H1 (cell line): ENCODE data around the gene CEACAM1. TPM values are rescaled to one million over a fixed set of nuclear protein-coding genes. Genes with fewer than 3 reads are reported as not detected.

ENCODE experiments used
- CTCF ChIA-PET: fragments of 300-600 bp; sonication (Branson Sonifier 250); formaldehyde crosslinking; loops from one replicate; lab custom pipeline; 2021; ENCODE audit not compliant: partially characterized antibody; lab: Charles Lee
- POLR2A ChIA-PET: fragments of 300-600 bp; sonication (Branson Sonifier 250); formaldehyde crosslinking; loops from one replicate; lab custom pipeline; 2021; ENCODE audit warnings: inconsistent platforms; ENCODE audit not compliant: partially characterized antibody; lab: Charles Lee
- DNase-seq, 2 experiments: peaks; one replicate each; pipeline versions ENCODE4 v3.0.0 to v3.0.0-alpha.2; 2010 to 2022; ENCODE audit warnings: low spot score in 2 of 2, low read depth in 1 of 2, mixed read lengths in 1 of 2
- FAIRE-seq: peaks from 2 replicates; lab custom pipeline; 2011; peaks lifted over from hg19 to GRCh38; lab: Jason Lieb, UNC
- H2AFZ ChIP-seq: 2 replicates; pipeline ENCODE4 v1.8.1; 2012; ENCODE audit warnings: low read length, inconsistent platforms
- H2AK5ac ChIP-seq: 2 replicates; pipeline ENCODE4 v1.6.1; 2013; ENCODE audit warnings: low read depth, low read length
- H2BK120ac ChIP-seq: replicated peaks from 2 replicates; pipeline ENCODE3; 2013; ENCODE audit warnings: low read depth, low read length, inconsistent platforms
- H2BK12ac ChIP-seq: 2 replicates; pipeline ENCODE4 v1.6.1; 2013; ENCODE audit warnings: low read depth, low read length
- H2BK15ac ChIP-seq: 2 replicates; pipeline ENCODE4 v1.6.1; 2013; ENCODE audit warnings: low read length
- H2BK20ac ChIP-seq: 2 replicates; pipeline ENCODE4 v1.6.1; 2013; ENCODE audit warnings: low read length
- H2BK5ac ChIP-seq: 2 replicates; pipeline ENCODE4 v1.6.1; 2013; ENCODE audit warnings: low read depth, low read length
- H3K14ac ChIP-seq: 2 replicates; pipeline ENCODE4 v1.6.1; 2013; ENCODE audit warnings: inconsistent platforms; ENCODE audit not compliant: insufficient read length
- H3K18ac ChIP-seq: 2 replicates; pipeline ENCODE4 v1.6.1; 2013; ENCODE audit warnings: low read length; ENCODE audit errors: extremely low read depth
- H3K23ac ChIP-seq: 2 replicates; pipeline ENCODE4 v1.6.1; 2013; ENCODE audit warnings: inconsistent platforms; ENCODE audit not compliant: insufficient read length
- H3K23me2 ChIP-seq: 2 replicates; pipeline ENCODE4 v1.6.1; 2013; ENCODE audit warnings: low read depth, low read length
- H3K27ac ChIP-seq: 2 replicates; pipeline ENCODE4 v1.6.1; 2011; ENCODE audit warnings: low read depth, low read length, inconsistent platforms
- H3K27me3 ChIP-seq, 4 experiments: replicated peaks in 1 of 4; 1 replicate in 1 of 4; 2 replicates in 3 of 4; pipeline versions ENCODE4 v1.6.1 to v1.8.1; 2011 to 2013; ENCODE audit warnings: low read length in 3 of 4, mild to moderate bottlenecking in 3 of 4, inconsistent platforms in 2 of 4, mixed read lengths in 2 of 4, moderate library complexity in 1 of 4; ENCODE audit not compliant: control insufficient read depth in 3 of 4, insufficient read depth in 3 of 4; ENCODE audit errors: extremely low read depth in 1 of 4
- H3K36me3 ChIP-seq, 4 experiments: 2 replicates each; pipeline versions ENCODE4 v1.6.1 to v1.8.1; 2011 to 2013; ENCODE audit warnings: mild to moderate bottlenecking in 4 of 4, low read length in 3 of 4, moderate library complexity in 2 of 4, control low read depth in 1 of 4, inconsistent platforms in 1 of 4; ENCODE audit not compliant: insufficient read depth in 4 of 4, control insufficient read depth in 2 of 4
- H3K4ac ChIP-seq: replicated peaks from 2 replicates; pipeline ENCODE3; 2013; ENCODE audit warnings: low read length, low read depth, mixed read lengths, inconsistent platforms; ENCODE audit not compliant: insufficient read length
- H3K4me1 ChIP-seq, 4 experiments: replicated peaks in 1 of 4; 1 replicate in 1 of 4; 2 replicates in 3 of 4; pipeline versions ENCODE4 v1.6.1 to v1.8.1; 2011 to 2013; ENCODE audit warnings: low read length in 3 of 4, inconsistent platforms in 2 of 4, mixed read lengths in 1 of 4; ENCODE audit not compliant: insufficient read depth in 4 of 4, control insufficient read depth in 3 of 4
- H3K4me2 ChIP-seq, 2 experiments: 2 replicates each; pipeline versions ENCODE4 v1.6.1 to v1.8.1; 2011 to 2013; ENCODE audit warnings: low read depth in 2 of 2, low read length in 2 of 2, control low read depth in 1 of 2, inconsistent platforms in 1 of 2, mild to moderate bottlenecking in 1 of 2; ENCODE audit not compliant: insufficient read depth in 1 of 2
- H3K4me3 ChIP-seq, 4 experiments: fragments of 200-600, 300-600 bp in 1 of 4; sonication (generic), shearing (Covaris generic), sonication (Bioruptor Twin) in 1 of 4; 2 replicates each; pipeline versions ENCODE4 v1.5.1 to v1.8.1; 2011 to 2016; ENCODE audit warnings: low read length in 4 of 4, low read depth in 3 of 4, control low read depth in 2 of 4, inconsistent platforms in 2 of 4, mild to moderate bottlenecking in 2 of 4, mixed read lengths in 1 of 4, moderate library complexity in 1 of 4; ENCODE audit not compliant: insufficient read depth in 2 of 4; ENCODE audit errors: extremely low read depth in 1 of 4
- H3K56ac ChIP-seq: replicated peaks from 2 replicates; pipeline ENCODE3; 2013; ENCODE audit warnings: low read depth, mild to moderate bottlenecking, mixed read lengths, low read length, inconsistent platforms; ENCODE audit not compliant: insufficient read length
- H3K79me1 ChIP-seq: 2 replicates; pipeline ENCODE4 v1.6.1; 2013; ENCODE audit warnings: low read depth, low read length, control low read depth
- H3K79me2 ChIP-seq, 2 experiments: 2 replicates each; pipeline versions ENCODE4 v1.6.1 to v1.8.1; 2012 to 2013; ENCODE audit warnings: low read length in 2 of 2, mild to moderate bottlenecking in 2 of 2, inconsistent platforms in 1 of 2; ENCODE audit not compliant: insufficient read depth in 2 of 2, control insufficient read depth in 1 of 2
- H3K9ac ChIP-seq, 4 experiments: replicated peaks in 1 of 4; 1 replicate in 1 of 4; 2 replicates in 3 of 4; pipeline versions ENCODE4 v1.6.1 to v1.8.1; 2011 to 2013; ENCODE audit warnings: low read depth in 3 of 4, low read length in 3 of 4, control low read depth in 2 of 4, mild to moderate bottlenecking in 2 of 4, moderate library complexity in 2 of 4, inconsistent platforms in 1 of 4; ENCODE audit errors: extremely low read depth in 1 of 4
- H3K9me3 ChIP-seq, 2 experiments: 2 replicates each; pipeline versions ENCODE4 v1.6.1 to v1.8.1; 2012 to 2013; ENCODE audit warnings: mild to moderate bottlenecking in 2 of 2, moderate library complexity in 2 of 2, control low read depth in 1 of 2, inconsistent platforms in 1 of 2, low read depth in 1 of 2, low read length in 1 of 2, mixed read lengths in 1 of 2; ENCODE audit not compliant: insufficient read depth in 2 of 2
- H4K20me1 ChIP-seq, 2 experiments: replicated peaks in 1 of 2; 2 replicates each; pipeline versions ENCODE3 to v1.8.1; 2011 to 2013; ENCODE audit warnings: inconsistent platforms in 2 of 2, low read length in 2 of 2, mild to moderate bottlenecking in 1 of 2; ENCODE audit not compliant: insufficient read depth in 2 of 2, control insufficient read depth in 1 of 2
- H4K5ac ChIP-seq: 2 replicates; pipeline ENCODE4 v1.6.1; 2013; ENCODE audit warnings: low read length, low read depth, mixed read lengths, inconsistent platforms; ENCODE audit not compliant: insufficient read length
- H4K8ac ChIP-seq: 2 replicates; pipeline ENCODE4 v1.8.0; 2013; ENCODE audit warnings: mild to moderate bottlenecking, moderate library complexity, low read length, inconsistent platforms; ENCODE audit not compliant: insufficient read depth; ENCODE audit errors: extremely low read depth
- H4K91ac ChIP-seq: replicated peaks from 2 replicates; pipeline ENCODE3; 2013; ENCODE audit warnings: low read length, mixed read lengths, inconsistent platforms; ENCODE audit not compliant: insufficient read length
- BRCA1 ChIP-seq: IDR thresholded peaks from 2 replicates; pipeline ENCODE4 v1.6.1; 2012; ENCODE audit warnings: low read depth, low read length, improper control_type of control experiment
- EP300 ChIP-seq, 2 experiments: IDR thresholded peaks; 1 replicate in 1 of 2; 2 replicates in 1 of 2; pipeline ENCODE4 v1.6.1; 2011 to 2012; ENCODE audit warnings: low read depth in 2 of 2, low read length in 2 of 2, mild to moderate bottlenecking in 2 of 2, borderline replicate concordance in 1 of 2, inconsistent platforms in 1 of 2, moderate library complexity in 1 of 2
- EZH2 ChIP-seq: fragments of 200-600 bp; sonication (generic); IDR thresholded peaks from 2 replicates; pipeline ENCODE4 v1.7.1; 2012; ENCODE audit warnings: low read depth, mild to moderate bottlenecking, moderate library complexity, low read length, inconsistent platforms; ENCODE audit not compliant: severe bottlenecking
- GABPA ChIP-seq: IDR thresholded peaks from 2 replicates; pipeline ENCODE4 v1.6.1; 2011; ENCODE audit warnings: mild to moderate bottlenecking, low read length, moderate library complexity, borderline replicate concordance; ENCODE audit not compliant: insufficient read depth
- GTF2F1 ChIP-seq: IDR thresholded peaks from 2 replicates; pipeline ENCODE4 v1.6.1; 2012; ENCODE audit warnings: low read depth, low read length, improper control_type of control experiment, borderline replicate concordance
- HDAC2 ChIP-seq, 2 experiments: fragments of 300-600 bp in 1 of 2; sonication (generic) in 1 of 2; IDR thresholded peaks; 2 replicates each; pipeline ENCODE4 v1.6.1; 2011 to 2012; ENCODE audit warnings: low read depth in 2 of 2, low read length in 2 of 2, mild to moderate bottlenecking in 2 of 2, moderate library complexity in 2 of 2, borderline replicate concordance in 1 of 2, inconsistent platforms in 1 of 2
- POLR2A ChIP-seq, 2 experiments: IDR thresholded peaks; 1 replicate in 1 of 2; 2 replicates in 1 of 2; pipeline ENCODE4 v1.6.1; 2011; ENCODE audit warnings: low read depth in 2 of 2, low read length in 2 of 2, mild to moderate bottlenecking in 2 of 2; ENCODE audit errors: control extremely low read depth in 1 of 2
- SIN3A ChIP-seq, 2 experiments: IDR thresholded peaks in 1 of 2; conservative IDR thresholded peaks in 1 of 2; 2 replicates each; pipeline ENCODE4 v1.6.1; 2011 to 2012; ENCODE audit warnings: low read length in 2 of 2, improper control_type of control experiment in 1 of 2, low read depth in 1 of 2, mild to moderate bottlenecking in 1 of 2
- TCF12 ChIP-seq: IDR thresholded peaks from 2 replicates; pipeline ENCODE4 v1.6.1; 2011; ENCODE audit warnings: low read depth, mild to moderate bottlenecking, low read length
- ZNF274 ChIP-seq: IDR thresholded peaks from 2 replicates; pipeline ENCODE4 v1.7.0; 2012; ENCODE audit warnings: low read length, borderline replicate concordance; ENCODE audit errors: extremely low read depth
- WGBS, 2 experiments: shearing (Covaris generic) in 1 of 2; methylation state at CpG; one replicate each; pipeline versions ENCODE4 v1.1.6 to v1.1.7; 2013 to 2015; ENCODE audit warnings: low lambda C conversion rate in 2 of 2, mixed read lengths in 2 of 2, inconsistent platforms in 1 of 2, low coverage in 1 of 2, missing lambda C conversion rate in 1 of 2; ENCODE audit not compliant: insufficient replicate concordance in 2 of 2, insufficient coverage in 1 of 2, insufficient read length in 1 of 2; ENCODE audit errors: extremely low coverage in 1 of 2, missing lambda C conversion rate in 1 of 2; 5-methylcytosine and 5-hydroxymethylcytosine counted together
- polyA plus RNA-seq, 7 experiments: library from polyadenylated mRNA; depleted of rRNA in 3 of 7; stranded (reverse) in 5 of 7; unstranded in 2 of 7; fragments of >200 nt in 5 of 7; fragments of 200-250 nt in 2 of 7; gene quantifications; 1 replicate in 5 of 7; 2 replicates in 1 of 7; 4 replicates in 1 of 7; pipeline versions ENCODE4 v1.2.1 to v1.2.3, GENCODE V29; 2011 to 2013; ENCODE audit warnings: missing spikeins in 2 of 7, mixed read lengths in 2 of 7
- total RNA-seq: library from RNA; stranded (reverse); fragmentation: NEBNext Ultra II Directional; extraction: Animal tissue kit (Norgen Biotek cat#: 25700); gene quantifications from 2 replicates; pipeline ENCODE4 v1.2.1, GENCODE V29; 2021

Gene CEACAM1
- total and polyA plus RNA-seq, 2 of the 8 experiments (the other 6 are each of a cell fraction or from before 2014, with no cell fraction given): 1.8 to 3.6 TPM

GRCh38 chr19:42552086-42553065 lies 24.1 kb upstream of the CEACAM1 start:
- H2BK20ac ChIP-seq: no peak overlapping the region
- 84% methylated on average over 8 of the region's 8 CpGs; no CpG with 5 or more reads in 1 of the 2 experiments for WGBS, 2 experiments
- FAIRE-seq: no peak
- no peaks in the 10 kb centered on the region for H3K36me3 ChIP-seq
- ChIA-PET POLR2A (no interaction called here), CTCF (interaction anchor here (0.9 to 4.8 kb wide), 7 partner anchors 10 to 114 kb away, joined by 3 to 30 read pairs (median 6); no protein-coding TSS in a partner anchor)
- no peak overlapping the region for H3K4ac ChIP-seq
- H3K79me2 ChIP-seq: no peaks in the 10 kb centered on the region
- H3K23me2 ChIP-seq: no peaks in the 10 kb centered on the region
- no peak overlapping the region for H3K4me3 ChIP-seq
- H3K27ac ChIP-seq: no peak overlapping the region
- no peak overlapping the region for H3K56ac ChIP-seq
- peaks cover 0 to 12% (median 8%) of the 10 kb centered on the region in 4 experiments; a peak in 6 of 7 replicates for H3K4me1 ChIP-seq
- H3K14ac ChIP-seq: no peak overlapping the region
- H2AK5ac ChIP-seq: peak overlapping the region; percentile 53; the same call in 1 of the 2 replicates
- H3K79me1 ChIP-seq: no peaks in the 10 kb centered on the region
- peaks cover 4 to 11% of the 10 kb centered on the region in 2 experiments; a peak in 1 of 4 replicates for H3K9me3 ChIP-seq
- no peak overlapping the region for H3K23ac ChIP-seq
- no peaks in the 10 kb centered on the region for H4K20me1 ChIP-seq
- H2AFZ ChIP-seq: no peak overlapping the region
- H3K4me2 ChIP-seq: no peak overlapping the region
- H4K5ac ChIP-seq: no peak overlapping the region
- H3K27me3 ChIP-seq: no peaks in the 10 kb centered on the region; a peak in 3 of 7 replicates
- peak overlapping the region; percentile 84; the same call in 1 of the 2 replicates for H2BK12ac ChIP-seq
- 0 out of 2 replicates have a peak overlapping the region, but pooled peaks have one; percentile 35 for H2BK5ac ChIP-seq
- H2BK15ac ChIP-seq: 0 out of 2 replicates have a peak overlapping the region, but pooled peaks have one; percentile 29
- H4K91ac ChIP-seq: peak overlapping the region; percentile 64
- no peak overlapping the region for H3K18ac ChIP-seq
- H3K9ac ChIP-seq: no peak overlapping the region
- H2BK120ac ChIP-seq: no peak overlapping the region
- H4K8ac ChIP-seq: no peak overlapping the region; the same call in 1 of the 2 replicates
- no peak for DNase-seq
- no peak for TF ChIP-seq TCF12
- no peak for TF ChIP-seq ZNF274
- TF ChIP-seq GABPA: no peak
- TF ChIP-seq BRCA1: no peak
- TF ChIP-seq POLR2A (IDR thresholded peaks at IDR 0.05; ENCODE audit: control extremely low read depth in 1 of 2, low read depth in 2 of 2, low read length in 2 of 2): no peak
- TF ChIP-seq HDAC2 (IDR thresholded peaks at IDR 0.05; ENCODE audit: borderline replicate concordance in 1 of 2, low read depth in 2 of 2, low read length in 2 of 2): no peak
- no peak for TF ChIP-seq EZH2
- TF ChIP-seq SIN3A (conservative IDR thresholded peaks at IDR 0.05 in 1 of 2, IDR thresholded peaks at IDR 0.05 in 1 of 2; ENCODE audit: low read depth in 1 of 2, low read length in 2 of 2): no peak
- TF ChIP-seq EP300 (IDR thresholded peaks at IDR 0.05; ENCODE audit: borderline replicate concordance in 1 of 2, low read depth in 2 of 2, low read length in 2 of 2): no peak
- TF ChIP-seq GTF2F1: no peak
